ENCODE results near the gene KRT35.

The KRT35 gene

DNA sequence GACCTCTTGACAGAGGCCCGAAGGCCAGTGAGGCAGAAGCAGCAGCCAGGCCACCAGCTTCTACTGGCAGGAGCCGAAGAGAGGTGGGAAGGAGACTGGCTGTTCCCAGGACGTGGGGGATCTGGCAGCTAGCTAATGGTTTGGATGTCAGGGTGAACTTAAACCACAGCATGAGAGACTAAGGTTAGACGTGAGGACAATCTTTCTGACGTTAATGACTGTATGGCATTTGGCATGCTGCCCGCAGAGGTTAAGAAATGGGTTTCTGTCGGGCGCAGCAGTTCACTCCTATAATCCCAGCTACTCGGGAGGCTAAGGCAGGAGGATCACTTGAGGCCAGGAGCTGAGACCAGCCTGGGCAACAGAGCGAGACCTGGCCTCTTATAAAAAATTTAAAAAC lies 30.8 kb upstream of the KRT35 start:
- no peak for DNase-seq

DNA sequence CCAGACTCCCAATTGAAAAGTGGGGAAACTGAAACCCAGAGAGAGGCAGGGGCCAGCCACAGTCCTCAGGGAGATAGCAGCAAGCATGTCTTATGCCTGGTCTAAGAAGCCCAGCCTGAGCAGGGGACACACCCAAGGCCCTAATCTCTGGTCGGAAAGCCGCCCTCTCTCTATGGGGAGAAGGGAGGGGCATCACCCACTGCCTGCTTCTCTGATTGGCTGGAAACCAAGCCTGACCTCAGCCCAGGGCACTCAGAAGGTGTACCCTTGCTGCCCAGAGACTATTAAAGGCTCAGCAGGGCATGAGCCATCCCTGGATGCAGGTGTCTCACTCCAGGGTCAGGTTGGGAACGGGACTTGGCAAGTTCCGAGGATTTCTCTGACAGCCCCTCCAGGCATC lies 30.2 kb upstream of the KRT35 start:
- no peak for DNase-seq

GRCh38 chr17:41510251-41511065 lies 29.5 kb upstream of the KRT35 start:
- DNase-seq = no peak

DNA sequence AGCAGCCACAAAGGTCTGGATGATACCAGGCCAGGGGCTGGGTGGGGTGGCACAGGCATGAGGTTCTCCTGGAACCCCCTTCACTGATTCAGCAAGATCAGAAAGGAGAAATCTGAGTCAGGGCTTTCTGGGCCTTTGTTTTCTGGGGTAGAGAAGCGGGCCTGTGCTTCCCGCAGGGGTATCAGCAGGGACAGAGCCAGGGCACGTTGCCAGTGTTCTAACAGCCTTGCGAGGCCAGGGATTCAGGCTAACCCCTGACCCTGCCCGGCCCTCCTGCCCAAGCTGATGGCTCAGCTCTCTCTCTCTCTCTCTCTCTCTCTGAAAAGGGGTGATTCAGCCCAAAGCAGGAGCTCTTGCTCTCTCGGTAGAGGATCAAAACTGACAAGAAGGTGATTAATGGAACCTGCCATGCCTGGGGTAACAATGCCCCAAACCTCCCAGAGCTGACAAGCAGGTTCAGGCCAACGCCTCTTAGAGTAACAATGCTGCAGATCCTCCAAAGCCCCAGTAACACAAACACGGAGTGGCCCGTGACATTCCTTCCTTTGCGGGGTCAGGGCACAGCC lies 26.4 kb upstream of the KRT35 start:
- DNase-seq = no peak

GRCh38 chr17:41505809-41506767 lies 25.1 kb upstream of the KRT35 start:
- no peak for DNase-seq

DNA sequence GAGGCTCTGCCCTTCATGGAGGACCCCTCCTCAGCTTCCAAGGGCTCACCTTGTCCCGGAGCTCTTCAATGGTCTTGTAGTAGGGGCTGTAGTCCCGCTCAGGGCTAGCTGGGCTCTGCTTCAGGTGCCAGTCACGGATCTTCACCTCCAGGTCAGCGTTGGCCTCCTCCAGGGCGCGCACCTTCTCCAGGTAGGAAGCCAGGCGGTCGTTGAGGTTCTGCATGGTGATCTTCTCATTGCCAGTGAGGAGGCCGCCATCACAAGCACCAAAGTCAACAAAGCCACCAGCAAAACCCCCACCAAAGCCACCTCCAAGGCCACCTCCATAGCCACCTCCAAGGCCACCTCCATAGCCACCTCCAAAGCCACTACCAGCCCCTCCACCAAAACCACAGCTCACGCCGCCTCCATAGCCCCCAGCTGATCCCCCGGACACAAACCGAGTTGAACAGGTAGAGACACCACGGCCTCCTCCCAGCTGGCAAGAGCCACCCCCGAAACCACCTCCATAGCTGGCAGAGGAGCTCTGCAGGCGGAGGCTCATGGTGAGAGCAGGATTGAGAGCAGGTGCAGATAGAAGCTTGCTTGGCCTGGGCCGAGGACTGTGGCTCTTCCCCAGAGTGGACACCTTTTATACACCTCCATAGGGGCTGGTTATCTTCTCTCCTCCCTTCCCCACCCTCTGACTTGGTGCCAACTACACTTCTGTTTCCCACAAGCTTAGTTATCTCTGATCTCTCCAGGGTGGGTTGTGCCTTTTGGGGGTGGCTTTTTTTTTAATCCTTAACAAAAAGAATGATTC lies 24.3 kb upstream of the KRT35 start, which contains the start of gene KRT13:
Gene KRT13 (minus strand): TSS at position 606 of the 802 bp plus-strand sequence. CDS start 62 bp downstream, at position 544.
- no peak for DNase-seq

GRCh38 chr17:41504246-41504977 lies 23.5 kb upstream of the KRT35 start:
- DNase-seq = no peak

DNA sequence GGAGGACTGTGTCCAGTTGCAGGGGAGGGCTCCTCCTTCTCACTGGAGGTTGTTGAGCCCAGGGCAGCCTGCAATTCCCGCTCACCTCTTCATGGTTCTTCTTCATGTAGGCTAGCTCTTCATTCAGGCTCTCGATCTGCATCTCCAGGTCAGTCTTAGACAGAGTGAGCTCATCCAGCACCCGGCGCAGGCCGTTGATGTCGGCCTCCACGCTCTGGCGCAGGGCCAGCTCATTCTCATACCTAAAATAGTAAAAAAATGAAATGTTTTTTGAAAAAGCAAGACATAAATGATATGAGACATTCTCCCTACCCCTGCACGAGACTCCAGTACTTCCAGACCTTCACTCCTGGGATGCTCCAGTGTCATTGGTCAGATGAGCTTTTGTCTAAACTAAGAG lies 22.3 kb upstream of the KRT35 start:
- no peak for DNase-seq

DNA sequence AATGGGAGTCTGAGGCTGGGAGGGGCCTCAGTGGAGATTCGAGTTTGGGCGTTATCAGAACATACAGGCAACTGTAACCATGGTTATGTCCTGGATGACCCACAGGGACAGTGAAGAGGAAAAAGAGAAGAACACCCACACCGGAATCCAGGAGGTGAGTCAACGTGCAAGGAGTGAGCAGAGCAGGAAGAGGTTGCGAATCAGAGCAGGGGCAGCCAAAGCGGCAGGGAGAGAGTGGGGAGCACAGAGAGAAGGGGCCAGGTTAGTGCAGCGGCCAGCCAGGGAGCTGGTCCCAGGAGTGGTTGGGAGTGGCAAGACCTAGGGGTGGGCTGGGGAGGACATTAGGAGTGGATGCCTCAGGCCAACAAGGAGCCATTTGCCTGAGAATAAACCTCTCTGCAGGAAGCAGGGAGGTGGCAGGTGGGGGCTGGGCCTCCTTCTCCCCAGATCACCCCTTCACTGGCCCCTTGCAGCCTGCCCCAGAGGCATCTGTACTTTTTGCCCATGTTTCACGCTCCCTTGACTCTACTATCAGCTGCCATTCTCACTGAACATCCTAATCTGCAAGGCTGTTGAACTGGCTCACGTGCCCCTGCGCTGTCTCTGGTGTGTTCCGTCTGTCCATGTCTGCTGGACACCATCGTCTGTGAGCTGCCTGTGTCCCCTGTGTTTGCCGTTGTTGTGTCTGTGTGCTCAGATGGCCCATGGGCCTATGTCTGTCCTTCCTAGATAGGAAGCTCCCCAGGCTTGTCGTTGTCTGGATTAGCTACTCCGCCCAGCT lies 19.4 kb upstream of the KRT35 start:
- DNase-seq = no peak

DNA sequence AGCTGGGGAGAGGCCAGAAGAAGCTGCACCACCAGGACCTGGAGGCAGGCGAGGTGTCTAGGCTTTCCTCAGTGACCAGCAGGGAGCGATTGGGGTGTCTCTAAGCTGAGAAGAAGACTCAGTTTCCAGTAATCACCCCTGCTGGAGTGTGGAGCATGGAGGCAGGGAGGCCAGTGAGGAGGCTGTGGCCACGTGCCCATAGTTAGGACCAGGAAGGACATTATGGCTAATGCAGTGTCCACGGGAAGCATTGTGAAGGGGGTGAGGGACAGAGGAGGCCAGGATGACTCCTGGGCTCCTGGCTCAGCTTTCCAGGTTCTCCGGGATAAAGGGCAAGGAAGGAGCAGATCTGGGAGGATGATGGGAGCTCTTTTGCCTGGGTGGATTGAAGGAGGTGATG lies 18.8 kb upstream of the KRT35 start:
- DNase-seq = no peak

DNA sequence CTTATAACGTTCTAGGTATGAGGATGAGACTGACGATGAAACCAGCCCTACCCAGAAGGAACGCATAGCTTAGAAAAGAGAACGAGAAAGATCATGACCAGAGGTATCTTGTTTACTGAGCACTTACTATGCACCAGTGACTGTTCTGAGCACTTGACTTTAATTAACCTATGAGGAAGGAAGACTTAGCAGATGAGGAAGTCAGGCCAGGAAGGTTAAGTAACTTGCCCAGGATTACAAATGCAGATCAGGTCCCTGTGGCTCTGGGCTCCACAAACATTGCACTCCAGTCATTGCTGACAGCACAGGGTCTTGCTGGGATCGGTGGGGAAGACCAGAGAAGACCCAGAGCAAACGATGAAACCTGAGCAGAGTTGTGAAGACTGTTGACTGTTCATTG lies 17.3 kb upstream of the KRT35 start:
- DNase-seq = no peak

DNA sequence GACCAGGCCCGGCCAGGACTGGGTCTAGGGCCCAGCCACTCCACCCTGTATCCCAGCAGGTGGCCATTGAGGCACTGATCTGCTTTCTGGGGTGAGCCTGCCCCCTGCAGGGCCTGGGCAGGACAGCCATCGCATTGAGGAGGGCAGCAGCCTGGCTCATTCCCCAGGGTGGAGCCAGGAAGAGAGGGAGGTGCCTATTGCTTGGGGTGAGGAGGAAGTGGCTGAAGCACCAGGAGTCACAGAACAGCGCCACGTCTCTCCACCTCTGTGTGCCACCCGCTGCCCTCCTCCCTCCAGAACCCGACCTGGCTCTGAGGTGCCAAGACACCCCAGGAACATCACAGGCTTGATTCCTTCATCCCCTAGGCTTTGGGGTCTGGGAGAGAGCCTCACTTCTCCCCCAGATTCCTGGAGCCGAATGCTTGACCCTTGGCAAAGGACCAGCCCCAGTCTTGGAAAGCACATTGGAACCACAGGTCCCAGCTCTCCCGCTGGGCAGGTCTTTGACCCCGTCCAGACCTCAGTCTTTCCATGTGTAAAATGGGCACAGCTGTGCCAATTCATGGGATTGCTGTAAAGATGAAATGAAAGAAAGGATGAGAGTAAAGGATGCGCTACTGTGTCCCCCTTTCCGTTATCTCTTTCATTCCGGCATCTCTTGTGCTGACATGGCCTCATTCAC lies 16.0 kb upstream of the KRT35 start:
- DNase-seq = peak; percentile 53

DNA sequence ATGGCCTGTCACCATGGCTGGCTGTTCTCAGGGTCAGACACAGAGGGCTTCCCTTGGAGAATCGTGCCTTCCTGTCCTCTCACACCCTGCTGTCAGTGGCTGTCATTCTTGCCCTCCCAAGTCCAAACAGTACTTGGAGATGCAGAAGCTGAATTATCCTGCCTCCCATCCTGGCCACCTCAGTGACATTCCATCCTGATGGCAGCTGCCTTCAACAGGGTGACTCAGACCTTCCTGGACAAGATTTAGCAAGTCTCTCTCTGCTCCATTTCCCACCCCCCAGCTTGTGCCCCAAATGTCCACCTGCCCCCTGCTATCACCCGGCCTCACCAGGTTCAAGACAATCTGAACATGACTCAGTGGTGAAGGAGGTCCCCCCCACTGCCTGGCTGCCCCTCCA lies 13.6 kb upstream of the KRT35 start:
- DNase-seq = no peak

- no peak for DNase-seq
Measured at GRCh38 chr17:41492771-41493170, 11.8 kb upstream of the KRT35 start.

GRCh38 chr17:41492351-41492750 lies 11.4 kb upstream of the KRT35 start:
- no peak for DNase-seq

GRCh38 chr17:41491476-41491875 lies 10.5 kb upstream of the KRT35 start:
- DNase-seq = no peak

DNA sequence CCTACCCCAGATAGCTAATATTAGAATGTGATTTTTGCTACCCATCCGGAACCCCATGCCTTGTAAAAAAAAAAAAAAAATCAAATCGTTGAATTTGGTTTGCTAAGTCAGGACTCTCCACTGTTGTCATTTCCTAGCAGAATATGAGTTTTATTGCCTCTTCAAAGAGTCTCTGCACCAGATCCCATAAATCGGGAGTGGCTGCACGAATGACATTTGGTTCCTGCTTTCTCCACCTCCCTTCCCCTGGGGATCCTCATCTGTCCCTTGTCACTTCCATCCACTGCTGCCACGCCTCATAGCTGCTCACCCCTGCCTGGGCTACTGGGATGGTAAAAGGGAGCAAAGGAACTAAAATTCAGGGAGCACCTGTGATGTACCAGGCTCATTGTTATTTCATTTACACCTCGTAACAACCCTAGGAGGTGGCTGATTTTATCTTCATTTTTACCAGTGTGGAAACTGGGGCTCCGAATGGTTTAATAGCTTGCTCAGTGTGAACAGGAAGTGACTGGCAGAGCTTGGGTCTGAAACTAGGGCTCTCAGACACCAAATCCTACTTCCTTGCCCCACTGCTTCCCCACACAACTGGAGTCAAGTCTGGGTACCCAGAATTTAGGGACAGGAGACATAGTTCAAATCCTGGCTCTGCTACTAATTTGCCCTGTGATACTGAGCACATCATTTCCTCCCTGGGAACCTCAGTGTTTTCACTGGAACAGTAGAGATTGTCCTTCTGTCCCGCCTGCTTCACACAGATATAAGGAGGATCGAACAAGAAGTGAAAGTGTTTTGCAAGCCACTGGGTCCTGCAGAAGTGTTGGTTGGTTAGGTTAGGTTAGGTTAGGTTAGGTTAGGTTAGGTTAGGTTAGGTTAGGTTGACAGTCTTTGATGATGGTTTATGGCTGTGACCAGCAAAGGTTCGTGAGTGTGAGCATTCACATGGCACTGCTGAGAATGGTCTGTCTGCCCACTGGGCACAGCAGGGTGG lies 9.3 kb upstream of the KRT35 start:
- DNase-seq = no peak

DNA sequence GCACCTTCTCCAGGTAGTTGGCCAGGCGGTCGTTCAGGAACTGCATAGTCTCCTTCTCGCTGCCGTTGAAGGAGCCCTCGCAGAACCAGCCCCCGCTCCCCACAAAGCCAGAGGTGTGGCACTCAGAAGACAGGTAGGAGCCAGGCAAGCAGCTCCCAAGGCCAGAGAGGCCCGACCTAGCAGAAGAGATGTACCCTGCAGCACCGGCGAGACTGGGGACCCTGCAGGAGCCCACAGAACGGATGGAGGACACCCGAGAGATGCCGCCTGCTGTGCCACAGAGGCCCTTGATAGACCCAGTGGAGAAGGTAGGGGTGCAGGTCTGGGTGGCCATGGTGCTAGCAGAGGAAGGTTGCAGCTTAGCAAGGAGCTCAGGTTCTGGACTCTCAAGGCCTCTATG lies 8.6 kb upstream of the KRT35 start, which contains the start of gene KRT36:
Gene KRT36 (minus strand): TSS at position 380 of the 400 bp plus-strand sequence. CDS start 46 bp downstream, at position 334.
- DNase-seq = no peak
